HG03095 (cell line): ENCODE data around the gene ATP9A.

Source experiments
- ATAC-seq: cut with Tn5 transposase; IDR thresholded peaks from one replicate; pipeline ENCODE4 v1.9.1; 2021; ENCODE audit warnings: moderate library complexity; ENCODE audit not compliant: unreplicated experiment

Gene ATP9A

DNA sequence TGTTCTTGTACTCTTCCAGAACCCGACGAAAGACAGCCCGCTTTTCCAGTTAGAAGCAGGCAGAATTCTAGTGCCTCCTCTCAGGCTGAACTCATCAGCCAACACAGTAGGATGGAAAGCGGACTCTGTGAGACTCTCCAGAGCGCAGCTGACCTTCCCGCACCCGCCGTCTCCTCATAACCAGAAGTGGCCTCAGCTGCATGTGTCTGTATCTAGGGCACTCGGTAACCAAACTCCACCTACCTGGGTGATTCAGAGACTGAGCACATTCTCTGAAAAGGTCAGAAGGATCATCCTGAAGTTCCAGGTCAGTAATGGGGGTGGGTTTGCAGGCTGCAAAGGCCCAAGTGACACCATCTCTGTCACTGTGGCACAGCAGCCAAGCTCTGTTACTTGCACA is 158.9 kb downstream of the ATP9A start:
- ATAC-seq = no peak

DNA sequence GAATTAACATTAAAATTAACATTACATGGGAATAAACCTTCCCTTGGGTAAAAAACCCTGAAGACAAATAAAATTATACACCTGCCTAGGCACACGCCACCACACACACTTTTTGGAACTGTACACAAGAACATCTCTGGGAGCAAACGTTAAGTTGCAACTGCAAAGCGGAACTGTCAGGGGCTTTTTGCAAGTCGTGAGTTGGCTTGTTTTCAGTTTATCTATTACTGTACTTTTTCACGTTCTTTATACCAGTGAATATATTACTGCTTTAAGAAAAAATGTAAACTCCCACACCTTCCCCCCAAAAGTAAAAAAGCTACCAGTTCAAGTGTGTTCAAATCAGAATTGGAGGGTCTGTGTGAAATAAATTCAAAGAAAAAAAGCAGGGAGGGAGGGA is 160.1 kb downstream of the ATP9A start:
- peak; percentile 57 for ATAC-seq

DNA sequence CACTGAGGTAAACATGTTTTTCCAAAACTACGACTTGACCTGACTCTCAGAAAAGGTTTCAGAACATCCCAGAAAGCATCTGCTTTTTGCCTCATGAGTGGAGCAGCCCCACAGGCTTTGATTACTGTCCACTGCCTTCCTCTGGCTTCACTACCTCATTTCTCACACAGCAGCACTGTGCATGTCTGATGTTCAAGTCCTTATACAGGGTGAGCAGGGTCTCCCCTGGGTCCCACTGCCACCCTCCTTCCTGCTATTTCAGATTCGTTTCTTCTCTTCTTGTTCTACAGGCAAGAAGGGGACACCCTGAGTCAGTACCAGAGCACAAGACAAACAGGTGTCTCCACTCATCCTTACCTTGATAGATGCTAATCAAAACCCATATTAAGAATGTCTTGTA is 161.0 kb downstream of the ATP9A start:
- no peak for ATAC-seq

DNA sequence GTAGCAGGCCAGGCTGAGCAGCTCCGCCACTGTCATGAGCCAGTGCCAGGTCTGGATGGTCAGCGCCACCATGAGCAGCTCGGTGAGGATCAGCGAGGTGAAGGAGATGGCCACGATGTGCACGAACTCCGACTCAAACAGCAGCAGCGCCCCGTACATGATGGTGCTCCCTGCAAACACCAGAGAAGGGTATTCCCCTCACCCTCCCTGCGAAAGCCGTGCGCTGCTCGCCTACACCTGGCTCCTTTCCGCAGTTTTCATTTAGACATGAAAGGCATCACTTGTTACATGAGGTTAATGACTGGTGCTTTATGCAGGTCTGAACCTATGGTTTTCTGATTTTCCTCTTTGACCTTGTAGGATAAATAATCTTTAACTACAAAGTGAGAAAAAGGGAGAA is 163.3 kb downstream of the ATP9A start:
- ATAC-seq = no peak

DNA sequence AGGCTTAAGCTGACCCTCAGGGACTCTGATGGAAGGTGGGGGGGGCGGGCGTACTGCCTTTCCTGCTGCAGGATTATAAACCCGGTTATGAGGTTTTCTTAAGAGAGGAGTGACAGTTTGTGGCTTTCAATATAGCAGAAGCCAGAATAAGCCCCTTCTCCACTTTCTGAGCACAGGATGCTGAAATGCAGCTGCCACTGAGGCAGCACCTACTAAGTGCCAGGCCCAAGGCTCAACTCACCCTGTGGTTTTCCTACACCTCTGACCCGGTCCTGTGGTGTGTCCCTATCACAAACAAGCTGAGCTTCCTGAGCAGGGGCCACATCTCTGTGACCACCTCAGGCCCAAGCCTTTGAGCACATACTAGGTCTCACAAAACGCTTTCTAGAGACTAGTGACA is 166.1 kb downstream of the ATP9A start:
- no peak for ATAC-seq

DNA sequence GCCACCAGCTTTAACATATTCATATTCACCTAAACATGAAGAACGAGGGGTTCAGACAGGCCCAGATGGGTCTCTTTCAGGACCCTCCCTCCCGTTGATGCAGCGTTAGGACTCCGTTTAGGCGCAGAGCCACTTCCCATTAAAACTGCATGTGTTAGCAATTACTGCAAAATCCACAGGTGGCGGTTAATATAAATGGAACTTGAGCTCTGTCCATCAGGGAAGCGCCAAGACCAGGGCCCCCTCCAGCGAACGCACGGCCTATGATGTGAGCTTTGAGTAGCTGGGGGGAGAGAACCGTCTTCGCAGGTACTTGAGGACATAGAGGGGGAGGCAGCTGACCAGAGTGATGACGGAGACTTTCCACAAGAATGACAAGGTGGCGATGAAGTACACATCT is 167.2 kb downstream of the ATP9A start:
- no peak for ATAC-seq

DNA sequence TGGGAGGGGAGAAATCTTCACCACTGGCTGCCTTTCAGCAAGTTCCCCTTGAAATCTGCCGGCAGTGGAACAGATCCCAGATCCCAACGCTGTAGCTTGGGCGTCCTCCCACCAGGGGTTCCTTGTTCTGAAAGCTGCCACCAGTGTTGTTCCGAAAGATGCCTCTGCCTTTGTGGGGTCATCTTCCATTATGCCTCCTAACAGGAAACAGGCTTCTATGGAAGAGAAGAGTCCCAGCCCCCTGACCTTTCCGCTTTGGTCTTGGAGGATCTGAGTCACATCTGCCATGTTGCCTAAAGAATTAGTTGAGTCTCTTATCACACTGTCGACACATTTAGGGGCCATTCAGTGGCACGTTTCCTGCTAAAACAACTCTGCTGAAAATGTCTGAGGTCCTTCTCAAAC is 168.2 kb downstream of the ATP9A start:
- ATAC-seq = no peak

DNA sequence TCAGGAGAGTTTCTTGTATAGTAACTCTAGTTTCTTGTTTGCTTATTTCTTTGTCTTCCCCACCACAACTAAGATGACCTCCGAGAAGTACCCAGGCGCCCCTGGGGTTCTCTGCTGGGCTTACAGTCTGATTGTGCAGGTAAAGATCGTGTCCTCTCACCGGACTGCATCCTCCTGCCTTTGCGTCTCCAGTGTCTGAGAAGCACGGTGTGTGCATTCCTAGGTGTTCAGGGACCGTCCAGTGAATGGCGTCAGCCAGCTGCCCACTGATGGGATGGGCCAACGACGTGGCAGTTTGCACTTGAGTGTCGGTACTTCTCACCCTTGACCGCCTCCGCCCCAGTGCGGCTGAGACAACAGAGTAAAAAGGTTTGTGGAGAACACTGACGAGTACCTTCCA is 169.6 kb downstream of the ATP9A start:
- ATAC-seq = no peak

DNA sequence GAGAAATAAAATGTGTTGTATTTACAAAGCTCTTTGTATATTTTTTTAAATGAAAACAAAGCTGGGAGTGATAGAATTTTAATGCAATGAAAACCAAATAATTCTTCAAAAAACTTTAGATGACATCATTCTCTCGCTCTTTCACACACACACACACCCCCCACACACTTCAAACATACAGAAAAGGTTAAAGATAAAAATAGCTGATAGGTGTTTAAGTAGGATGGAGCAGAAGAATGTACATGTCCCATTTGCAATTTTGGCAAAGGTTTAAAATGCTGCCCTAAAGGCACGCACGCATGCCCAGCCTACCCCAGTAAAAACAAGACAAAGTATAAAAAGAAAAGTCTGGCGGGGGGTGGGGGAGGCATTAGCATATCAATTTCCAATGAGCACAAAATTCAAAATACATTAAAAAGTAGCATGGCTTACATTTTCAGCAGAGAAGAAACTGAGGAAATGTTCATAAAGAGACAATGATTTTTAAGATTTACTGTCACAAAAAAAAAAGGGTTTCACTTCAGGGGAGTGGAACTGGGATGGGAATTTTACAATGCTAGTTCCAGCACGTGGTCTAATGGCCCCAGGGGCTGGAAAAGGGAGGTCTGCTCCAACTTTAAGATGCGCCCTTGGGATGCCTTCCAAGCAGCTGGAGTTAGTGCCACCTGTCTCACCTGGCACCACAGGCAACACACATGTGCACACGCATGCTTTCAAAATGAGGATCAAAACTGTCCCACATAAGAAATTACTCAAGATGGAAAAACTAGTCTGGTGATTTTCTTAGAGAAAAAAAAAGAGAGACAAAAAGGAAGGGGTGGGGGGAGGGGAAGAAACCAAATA is 170.6 kb downstream of the ATP9A start:
- ATAC-seq = no peak

DNA sequence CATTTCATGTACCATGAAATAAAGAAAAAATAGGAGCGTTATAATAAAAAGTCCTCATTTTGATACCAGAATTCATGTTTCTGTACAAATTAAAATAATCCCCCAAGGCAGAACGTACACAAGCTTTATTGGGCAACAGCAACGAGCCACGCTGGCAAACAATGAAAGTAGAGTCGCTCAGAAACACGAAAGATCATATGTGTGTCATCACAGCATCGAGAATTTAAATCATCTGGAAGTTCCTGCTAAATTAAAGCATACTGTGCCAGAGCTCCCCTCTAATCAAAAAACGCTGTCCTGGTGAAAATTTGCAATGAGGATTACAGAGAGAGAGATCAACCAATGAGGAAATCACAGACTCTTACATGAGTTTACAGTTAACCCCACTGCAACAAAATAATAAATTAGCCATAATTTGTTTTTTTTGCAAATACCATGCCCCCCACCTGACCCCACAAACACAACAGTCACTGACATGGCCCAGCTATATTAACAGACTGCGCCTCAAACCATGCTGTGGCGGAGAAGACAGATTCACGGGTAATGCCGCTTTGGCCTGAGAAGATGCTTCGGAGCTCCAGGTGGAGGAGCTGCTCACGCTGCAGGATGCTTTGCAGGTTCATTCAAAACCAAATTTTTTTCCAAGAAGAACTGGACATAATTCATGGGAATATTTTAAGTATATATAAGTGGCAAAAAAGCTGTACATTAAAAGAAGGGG is 171.4 kb downstream of the ATP9A start:
- no peak for ATAC-seq

DNA sequence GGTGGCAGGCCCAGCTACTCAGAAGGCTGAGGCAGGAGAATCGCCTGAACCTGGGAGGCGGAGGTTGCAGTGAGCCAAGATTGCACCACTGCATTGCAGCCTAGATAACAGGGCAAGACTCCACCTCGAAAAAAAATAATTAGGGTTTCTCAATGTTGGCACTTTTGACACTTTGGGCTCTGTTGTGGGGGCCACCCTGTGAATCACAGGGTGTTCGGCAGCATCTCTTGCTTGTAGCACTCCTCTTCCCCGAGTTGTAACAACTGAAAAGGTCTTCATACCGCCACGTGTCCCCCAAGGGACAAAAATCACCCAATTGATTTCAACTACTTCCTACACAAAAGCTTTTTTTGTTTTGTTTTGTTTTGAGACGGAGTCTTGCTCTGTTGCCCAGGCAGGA is 172.4 kb downstream of the ATP9A start:
- no peak for ATAC-seq

DNA sequence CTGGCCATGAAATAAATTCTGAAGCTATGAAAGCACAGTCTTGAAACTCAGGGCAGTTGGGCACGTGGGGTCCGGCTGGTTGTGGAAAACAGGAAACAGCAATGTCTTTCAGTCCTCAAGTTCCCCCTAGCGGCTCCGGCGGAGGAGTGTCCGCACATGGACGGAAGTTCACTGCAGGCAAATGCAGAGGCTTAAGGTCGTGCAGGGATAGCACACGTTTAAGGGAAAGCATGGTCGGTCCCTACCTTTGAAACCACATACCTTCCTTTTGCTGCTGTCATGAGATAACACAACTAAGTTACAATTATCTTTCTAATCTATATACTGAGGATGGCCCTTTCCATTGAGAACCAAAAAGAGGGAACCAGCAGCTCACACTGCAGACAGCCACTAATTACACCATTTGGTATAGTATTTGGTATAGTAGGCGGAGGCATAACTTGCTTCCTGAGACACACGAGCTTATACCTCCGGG is 173.1 kb downstream of the ATP9A start:
- peak; percentile 95 for ATAC-seq

DNA sequence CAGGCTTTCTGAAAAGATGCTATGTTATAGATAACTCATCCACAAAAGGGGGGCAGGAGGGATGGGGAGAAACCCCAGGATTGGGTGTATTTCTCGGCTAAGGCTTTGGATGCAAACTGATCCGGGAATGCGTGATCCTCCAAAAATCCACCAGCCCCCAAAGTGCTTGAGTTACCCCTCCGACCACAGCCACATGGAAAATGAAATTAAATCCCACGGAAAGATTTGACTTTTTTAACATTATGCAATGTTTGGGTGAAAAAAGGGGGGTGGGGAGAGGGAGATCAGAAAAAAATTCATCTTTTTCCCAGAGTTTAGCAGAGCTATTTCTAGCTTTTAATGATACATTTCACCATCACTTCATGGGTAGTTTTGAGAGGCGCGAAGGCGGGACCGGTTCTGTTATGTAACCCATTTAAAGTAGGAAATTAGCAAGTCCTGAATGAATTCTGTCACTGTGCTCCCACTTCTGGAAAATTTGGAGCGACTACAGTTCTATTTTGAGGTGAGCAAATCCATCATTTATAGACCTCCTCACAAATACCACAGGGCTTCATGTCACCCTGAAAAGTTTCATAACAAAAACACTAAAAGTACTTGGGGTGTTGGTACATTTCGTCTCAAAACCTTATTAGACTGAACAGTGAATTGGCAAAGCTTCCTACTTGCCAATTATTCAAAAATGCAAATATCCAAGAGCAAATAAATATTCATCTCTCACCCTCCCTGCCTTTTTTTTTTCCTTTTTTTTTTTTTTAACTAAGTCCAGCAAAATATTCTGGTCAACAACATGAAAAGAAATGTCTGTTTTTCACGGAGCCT is 173.7 kb downstream of the ATP9A start:
- no peak for ATAC-seq

DNA sequence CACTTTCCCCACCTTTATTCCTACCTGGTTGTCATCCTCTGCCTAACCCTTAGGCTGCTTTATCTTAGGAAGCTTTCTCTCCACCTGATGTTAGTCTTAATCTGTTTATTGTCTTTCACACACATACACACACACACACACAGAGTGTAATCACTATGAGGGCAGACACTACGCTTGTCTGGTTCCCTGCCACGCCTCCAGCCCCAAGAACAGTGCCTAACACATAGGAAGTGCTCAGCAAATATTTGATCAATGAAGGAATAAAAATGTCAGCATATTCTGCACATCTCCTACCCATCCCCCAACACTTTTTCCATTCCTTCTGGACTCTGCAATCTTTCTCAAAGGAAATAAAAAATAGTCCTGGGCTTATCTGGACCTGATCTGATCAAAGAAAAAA is 174.6 kb downstream of the ATP9A start:
- ATAC-seq = no peak

DNA sequence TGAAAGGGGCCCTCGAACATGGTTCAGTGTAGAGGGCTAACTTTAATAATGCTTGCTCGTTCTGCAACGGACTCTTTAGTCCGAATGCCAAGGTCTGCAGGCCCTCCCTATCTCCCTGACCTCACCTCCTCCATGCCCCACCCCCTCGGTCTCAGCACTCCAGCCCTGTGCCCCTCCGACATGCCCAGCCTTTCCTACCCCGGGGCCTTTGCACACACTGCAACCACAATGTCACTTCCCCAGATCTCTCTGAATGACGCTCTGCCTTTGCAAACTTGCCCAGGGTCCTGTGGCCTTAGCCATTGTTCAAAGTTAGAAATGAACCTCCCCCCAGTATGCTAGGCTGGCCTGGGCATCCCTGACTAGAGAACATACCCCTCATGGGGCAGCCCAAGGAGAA is 175.6 kb downstream of the ATP9A start:
- ATAC-seq = no peak

DNA sequence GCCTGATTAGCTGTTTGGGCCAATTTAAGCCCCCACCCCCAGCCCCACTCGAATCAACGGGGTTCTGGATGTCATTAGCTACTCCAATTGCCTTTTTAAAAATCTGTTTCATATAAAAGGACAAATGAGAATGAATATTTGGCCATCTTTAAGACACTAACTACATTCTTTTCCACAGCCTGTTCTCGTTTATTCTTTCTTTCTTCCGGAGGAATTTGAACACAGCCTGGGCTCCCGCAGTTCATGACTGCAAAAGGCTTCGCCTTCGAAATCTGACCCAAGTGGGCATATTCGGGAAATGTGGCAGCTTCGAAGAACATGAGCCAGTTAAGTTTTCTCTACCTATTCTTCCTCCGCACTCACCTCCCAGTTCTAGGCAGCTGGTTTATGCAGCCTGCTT is 176.3 kb downstream of the ATP9A start:
- no peak for ATAC-seq

DNA sequence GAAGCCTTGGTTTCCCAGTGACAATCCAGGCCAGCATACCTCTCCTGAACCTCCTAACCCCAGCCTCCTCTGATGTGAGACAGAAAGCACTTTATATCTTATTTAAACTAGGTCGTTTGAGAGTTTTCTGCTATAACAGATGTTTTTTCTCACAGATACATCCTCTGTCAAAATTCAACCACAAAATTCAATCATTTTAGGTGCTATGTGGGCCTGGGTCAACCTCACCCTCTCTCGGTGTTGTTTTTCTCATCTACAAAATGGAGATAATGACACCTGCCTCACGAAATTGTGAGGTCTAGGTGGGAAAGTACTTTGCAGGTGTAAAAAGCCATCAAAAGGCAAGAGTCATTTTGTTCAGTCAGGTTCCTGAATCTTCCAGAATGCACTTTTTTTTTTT is 179.4 kb downstream of the ATP9A start:
- no peak for ATAC-seq

DNA sequence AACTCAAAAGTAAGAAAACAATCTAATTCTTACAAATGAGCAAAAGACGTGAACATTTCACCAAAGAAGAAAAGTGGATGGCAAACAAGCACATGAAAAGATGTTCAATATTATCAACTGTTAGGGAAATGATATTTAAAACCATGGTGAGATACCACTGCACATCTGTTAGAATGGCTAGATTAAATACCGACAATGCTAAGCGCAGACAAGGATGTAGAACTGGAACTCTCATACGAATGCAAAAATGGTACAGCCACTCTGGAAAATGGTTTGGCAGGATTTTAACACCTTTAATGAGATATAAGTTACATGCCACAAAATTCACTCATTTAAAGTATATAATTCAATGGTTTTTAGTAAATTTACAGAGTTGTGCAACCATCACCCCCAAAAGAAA is 181.0 kb downstream of the ATP9A start:
- no peak for ATAC-seq

DNA sequence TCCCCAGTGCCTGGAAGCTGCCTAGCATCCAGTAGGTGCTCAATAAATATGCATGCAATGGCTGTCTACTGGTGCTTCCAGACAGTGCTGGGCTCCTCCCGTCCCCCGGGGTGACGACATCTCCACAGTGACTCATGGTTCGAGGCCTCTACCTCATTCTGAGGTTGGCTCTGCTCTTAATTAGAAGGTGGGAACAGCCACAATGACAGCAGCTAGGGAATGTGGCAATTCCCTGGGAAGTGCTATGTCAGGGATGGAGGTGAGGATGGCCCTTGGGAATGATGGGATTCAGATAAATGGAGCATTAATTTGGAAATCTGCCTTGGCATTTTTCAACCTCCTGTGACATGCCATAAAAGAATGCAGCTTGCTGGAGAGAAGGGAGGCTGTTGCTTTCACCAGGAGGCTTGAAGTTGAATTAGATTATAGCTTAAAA is 182.2 kb downstream of the ATP9A start:
- no peak for ATAC-seq

DNA sequence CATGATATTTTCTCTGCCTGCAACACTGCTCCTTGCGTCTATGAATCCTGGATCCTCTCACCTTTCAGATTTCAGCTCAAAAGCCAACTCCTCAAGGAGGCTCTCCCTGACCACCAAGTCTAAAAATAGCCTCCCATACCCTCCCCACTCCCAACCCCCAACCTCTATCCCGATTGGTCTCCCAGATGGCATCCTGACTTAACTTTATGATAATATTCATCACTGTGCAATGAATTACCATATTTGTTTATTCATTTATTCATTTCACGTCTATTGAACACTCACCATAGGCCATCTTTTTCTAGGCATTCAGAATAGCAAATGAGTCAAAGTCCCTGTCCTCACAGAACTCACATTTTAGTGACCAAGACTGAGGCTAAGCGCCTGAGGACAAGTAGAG is 183.0 kb downstream of the ATP9A start:
- no peak for ATAC-seq

DNA sequence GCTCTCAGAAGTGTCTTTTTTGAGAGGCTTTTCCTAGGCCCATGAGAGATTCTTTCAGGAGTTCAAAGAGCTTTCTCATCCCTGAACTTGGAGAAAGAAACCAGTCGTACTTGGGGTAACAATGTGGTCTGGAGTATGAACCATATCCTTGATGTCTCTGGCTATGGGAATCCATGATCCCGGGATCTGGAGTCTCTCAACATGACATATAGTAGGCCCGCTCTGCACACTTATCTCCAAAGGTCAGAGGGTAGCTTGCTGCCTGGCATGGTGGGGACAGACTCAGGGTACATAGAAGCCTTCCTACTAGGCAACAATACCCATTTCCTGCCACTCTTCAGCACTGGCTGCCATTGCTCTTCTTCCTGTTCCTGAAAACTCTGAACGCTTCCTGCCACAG is 183.5 kb downstream of the ATP9A start:
- no peak for ATAC-seq

DNA sequence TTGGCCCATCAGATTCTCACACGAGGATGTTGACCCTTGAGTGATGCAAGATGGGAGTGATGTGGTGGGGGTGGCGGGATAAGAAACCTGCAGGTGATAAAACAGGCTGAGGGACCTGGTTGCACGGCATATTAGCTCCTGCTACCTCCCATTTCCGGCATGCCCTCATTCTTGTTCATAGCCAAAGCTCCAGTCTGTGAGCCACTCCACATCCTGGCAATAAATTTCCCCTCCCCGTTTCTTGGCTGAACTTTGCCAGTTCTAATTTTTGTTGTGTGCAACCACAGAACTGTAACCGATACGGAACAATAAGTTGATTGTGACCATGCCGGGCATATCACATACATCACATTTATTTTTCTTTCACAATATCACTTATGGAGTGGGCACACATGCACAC is 184.1 kb downstream of the ATP9A start:
- no peak for ATAC-seq
